GM12875 (cell line): ENCODE measurements around the gene HOXB7.

Source experiments
- H3K4me3 ChIP-seq: one replicate; pipeline ENCODE4 v1.5.1; 2011; ENCODE audit warnings: low read depth, low read length, control low read depth
- TF ChIP-seq, protein P1 (sequence below): IDR thresholded peaks from 2 replicates; pipeline ENCODE4 v1.5.1; 2011; ENCODE audit warnings: low read depth, mild to moderate bottlenecking, control low read depth, inconsistent platforms, low read length, moderate library complexity, borderline replicate concordance; ENCODE audit not compliant: insufficient read depth

The HOXB7 gene

DNA sequence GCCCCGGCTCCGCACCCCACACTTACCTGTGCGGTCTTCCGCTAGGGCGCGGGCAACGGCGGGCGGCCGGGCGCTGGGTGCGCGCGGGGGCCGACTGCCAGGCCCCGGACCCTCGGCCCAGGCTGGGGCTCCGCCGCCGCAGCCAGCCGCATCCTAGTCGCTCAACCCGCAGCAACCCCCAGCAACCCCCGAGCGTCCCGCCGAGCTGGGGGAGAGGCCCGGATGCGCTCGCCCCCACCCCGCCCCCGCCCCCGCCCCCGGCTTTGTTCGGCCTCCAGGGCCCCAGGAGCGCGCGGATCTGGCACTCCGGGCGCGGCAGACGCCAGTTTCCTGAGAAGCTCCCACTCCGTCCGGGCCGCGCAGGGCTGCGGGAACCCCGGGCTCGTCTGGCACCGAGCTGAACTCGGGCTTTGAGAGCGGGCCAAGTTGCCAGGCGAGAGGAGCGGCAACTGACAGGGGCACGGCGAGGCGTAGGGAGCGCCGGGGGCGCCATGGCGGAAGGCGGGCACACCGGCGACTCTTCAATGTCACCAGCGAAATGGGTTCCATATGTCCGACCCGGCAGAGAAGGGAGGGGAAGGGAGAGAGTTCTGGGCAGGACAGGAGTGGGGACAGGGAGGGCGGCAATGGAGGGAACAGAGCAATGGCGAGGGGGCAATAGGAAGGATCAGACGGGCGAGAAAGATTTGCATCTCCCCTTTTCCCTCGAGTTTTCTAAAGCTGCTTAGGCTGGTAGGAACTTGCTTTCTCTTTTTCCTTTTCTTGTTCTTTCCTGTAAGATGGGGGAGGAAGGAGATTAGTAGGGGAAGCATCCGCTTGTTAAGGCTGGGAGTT, 46.4 kb downstream of the HOXB7 start:
- no peak overlapping the region for H3K4me3 ChIP-seq

DNA sequence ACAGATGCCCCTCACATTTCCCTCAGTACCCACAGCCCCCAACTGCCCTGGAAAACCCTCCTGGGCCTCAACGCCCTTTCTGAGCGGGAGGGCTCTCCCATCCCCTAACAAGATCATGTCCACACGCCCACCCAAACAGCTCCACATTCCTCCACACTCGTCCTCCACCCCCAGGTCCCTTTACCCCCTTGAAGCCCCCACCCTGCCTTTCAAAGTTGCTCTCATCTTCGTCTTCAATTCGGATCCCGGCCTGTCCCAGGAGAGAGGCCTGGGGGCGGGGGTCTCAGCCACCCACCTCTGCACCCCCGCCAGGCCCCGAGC, 47.0 kb downstream of the HOXB7 start:
- TF ChIP-seq, protein P1, sequence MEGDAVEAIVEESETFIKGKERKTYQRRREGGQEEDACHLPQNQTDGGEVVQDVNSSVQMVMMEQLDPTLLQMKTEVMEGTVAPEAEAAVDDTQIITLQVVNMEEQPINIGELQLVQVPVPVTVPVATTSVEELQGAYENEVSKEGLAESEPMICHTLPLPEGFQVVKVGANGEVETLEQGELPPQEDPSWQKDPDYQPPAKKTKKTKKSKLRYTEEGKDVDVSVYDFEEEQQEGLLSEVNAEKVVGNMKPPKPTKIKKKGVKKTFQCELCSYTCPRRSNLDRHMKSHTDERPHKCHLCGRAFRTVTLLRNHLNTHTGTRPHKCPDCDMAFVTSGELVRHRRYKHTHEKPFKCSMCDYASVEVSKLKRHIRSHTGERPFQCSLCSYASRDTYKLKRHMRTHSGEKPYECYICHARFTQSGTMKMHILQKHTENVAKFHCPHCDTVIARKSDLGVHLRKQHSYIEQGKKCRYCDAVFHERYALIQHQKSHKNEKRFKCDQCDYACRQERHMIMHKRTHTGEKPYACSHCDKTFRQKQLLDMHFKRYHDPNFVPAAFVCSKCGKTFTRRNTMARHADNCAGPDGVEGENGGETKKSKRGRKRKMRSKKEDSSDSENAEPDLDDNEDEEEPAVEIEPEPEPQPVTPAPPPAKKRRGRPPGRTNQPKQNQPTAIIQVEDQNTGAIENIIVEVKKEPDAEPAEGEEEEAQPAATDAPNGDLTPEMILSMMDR, result no peak
- no peak overlapping the region for H3K4me3 ChIP-seq

More for the DNA sequence above, 46.4 kb downstream of the HOXB7 start:
- TF ChIP-seq, protein P1, result no peak

DNA sequence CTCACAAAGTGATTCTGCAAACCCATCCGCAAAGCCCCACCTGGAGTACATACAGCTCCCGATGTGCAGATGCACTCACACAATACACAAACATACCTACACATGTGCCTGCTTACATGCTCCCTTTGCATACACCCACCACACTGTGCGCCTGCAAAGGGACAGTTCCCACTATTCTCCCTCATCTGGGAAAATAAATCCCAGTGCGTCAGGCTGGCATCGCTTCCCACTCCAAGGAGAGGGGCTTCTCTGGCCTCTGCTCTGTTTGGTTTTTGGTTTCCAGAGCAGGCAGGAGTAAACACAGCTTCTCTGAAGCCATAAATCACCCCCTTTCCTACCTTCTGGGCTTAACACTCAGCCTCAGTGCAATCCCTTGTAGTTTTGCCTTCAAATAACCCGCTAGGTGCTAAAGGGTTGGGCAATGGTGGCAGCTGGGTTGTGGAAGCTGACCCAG, 47.4 kb downstream of the HOXB7 start:
- TF ChIP-seq, protein P1, result no peak
- H3K4me3 ChIP-seq, result no peak overlapping the region

DNA sequence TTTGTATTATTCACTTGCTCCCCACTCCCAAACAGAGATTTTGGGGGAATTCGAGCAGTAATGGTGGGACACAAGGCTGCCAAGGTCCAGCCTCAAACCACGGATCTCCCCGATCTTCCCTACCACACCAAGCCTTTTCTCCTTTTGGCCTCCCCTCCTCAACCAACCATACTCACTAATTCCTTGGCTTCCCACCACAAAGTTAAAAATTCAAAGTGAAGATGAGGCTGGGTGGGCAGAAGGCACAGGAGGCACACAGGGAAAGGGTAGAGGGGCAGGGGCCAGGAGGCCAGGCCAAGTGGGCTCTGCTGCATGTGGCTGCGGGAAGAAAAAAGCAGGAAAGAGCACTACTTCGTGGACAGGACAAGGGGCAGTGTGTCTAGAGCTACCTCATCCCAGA, 47.9 kb downstream of the HOXB7 start:
- TF ChIP-seq, protein P1, result no peak
- no peak overlapping the region for H3K4me3 ChIP-seq

DNA sequence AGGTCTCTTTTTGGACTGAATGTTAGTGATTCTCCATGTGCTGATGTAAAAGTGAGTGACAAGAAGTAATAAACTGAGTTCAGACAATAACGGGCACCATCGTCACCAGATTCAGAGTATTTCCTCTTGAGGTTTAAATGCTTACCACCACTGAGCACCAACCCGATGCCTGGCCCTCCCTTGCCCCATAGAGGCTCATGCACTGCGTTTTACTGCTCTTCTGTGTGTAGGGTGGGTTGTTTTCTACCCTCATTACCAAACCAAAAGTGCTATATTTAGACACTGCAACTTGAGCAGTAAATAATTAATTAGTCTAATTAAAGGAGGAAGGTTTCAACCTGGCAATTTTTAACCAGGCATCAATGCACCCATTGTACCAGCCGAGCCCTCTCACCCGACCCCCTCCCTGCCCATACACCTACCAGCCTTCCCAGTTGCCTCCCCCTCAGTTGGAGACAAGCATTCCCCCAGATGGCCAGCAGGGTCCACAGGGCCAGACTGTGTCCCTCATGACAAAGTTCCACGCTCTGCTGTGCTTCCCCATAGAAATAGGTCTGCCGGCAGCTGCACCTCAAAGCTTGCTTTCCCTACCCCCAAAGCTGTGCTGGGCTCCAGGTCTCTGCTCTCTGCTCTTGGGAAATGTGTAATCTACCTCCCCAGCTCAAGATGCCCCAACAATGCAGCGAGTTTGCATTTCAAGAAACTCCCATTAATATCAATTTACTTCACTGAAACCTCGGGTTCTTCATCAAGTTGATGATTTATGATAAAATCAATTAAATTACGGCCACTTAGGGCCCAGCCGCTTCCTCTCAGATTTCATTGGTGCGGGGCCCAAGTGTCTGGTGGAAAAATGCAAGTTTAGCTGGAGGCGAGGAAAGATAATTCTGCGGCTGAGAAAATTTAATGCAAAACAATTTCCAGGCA, 48.7 kb downstream of the HOXB7 start:
- TF ChIP-seq, protein P1, result peak; percentile 34; the same call in 1 of the 2 replicates
- H3K4me3 ChIP-seq, result no peak overlapping the region

DNA sequence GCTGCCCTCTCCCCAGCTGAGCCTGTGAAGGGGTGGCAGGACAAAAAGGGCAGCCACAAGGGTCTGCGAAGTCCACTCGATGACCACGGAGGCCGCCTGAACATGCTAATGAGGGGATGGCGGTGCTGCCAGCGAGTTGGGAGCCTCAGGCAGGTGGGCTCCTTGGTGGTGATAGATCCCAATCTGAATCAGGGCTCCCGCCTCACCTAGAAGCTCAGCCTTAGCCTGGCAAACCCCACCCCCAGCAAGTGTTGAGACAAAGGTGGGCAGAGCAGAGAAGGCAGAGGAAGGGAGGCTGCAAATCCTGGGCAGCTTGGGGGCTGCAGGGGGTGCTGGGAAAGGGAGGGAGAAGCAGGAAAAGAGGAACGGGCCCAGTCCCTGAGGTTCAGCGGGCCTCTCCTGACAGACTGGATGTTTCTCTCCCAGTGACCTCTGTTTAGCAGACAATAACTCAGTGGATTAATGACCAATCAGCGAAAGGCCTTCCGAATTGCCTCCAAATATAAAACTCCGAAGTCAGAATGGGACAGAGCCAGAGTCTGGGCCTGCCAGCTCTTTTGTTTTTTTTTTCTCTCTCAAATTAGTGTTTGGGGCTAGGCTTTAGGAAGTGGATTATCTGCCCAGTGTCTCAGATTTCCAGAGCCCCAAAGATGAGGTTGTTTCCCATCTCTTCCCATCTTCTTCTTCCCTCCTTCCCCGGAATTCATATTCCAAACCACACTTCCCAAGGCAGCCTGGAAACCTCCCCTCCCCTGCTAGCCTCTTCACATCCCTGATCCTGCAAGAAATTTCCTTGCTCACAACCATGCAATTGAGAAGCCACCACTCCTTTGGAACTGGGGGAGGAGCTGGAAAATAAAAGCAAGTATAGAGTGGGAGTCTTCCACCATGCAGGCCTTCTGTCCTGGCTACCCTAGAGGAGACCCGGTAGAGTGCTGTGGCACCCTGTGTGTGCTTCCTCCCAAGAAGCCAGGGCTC, 50.7 kb downstream of the HOXB7 start:
- TF ChIP-seq, protein P1, result no peak
- no peak overlapping the region for H3K4me3 ChIP-seq
